Activated CD8-positive, alpha-beta memory T cell treated with anti-CD3 and anti-CD28 coated beads for 36 hours (primary cell): ENCODE results near the gene CDK14. TPM values are rescaled to one million over a fixed set of nuclear protein-coding genes. Genes with fewer than 3 reads are reported as not detected.

Experiments used
- CTCF ChIA-PET: fragments of 350-600 bp; sonication (Branson Sonifier 250); formaldehyde crosslinking; loops from one replicate; lab custom pipeline; 2021; ENCODE audit warnings: antibody characterized with exemption; lab: Charles Lee
- POLR2A ChIA-PET: fragments of 350-600 bp; sonication (Branson Sonifier 250); formaldehyde crosslinking; loops from one replicate; lab custom pipeline; 2021; ENCODE audit warnings: antibody characterized with exemption; lab: Charles Lee
- total RNA-seq, 2 experiments: library from RNA; stranded (reverse); gene quantifications; one replicate each; pipeline ENCODE4 v1.2.3, GENCODE V29; 2021

CDK14 gene
- total RNA-seq, 2 experiments from 2014 or later, result 0.31 to 0.40 TPM

GRCh38 chr7:90999989-91000979 is 404.2 kb downstream of the CDK14 start:
- POLR2A ChIA-PET, result no interaction called here
- CTCF ChIA-PET, result no interaction called here

GRCh38 chr7:91005024-91005423 is 408.9 kb downstream of the CDK14 start:
- POLR2A ChIA-PET, result no interaction called here
- CTCF ChIA-PET, result no interaction called here

GRCh38 chr7:91005841-91006240 is 409.7 kb downstream of the CDK14 start:
- ChIA-PET CTCF (no interaction called here), POLR2A (no interaction called here)

- CTCF ChIA-PET, result no interaction called here
- POLR2A ChIA-PET, result no interaction called here
Observed at GRCh38 chr7:91007371-91007770, 411.2 kb downstream of the CDK14 start.

- CTCF ChIA-PET, result no interaction called here
Observed at GRCh38 chr7:91013078-91013477, 417.0 kb downstream of the CDK14 start.

GRCh38 chr7:91019686-91020385 is 423.7 kb downstream of the CDK14 start:
- ChIA-PET CTCF (no interaction called here), POLR2A (no interaction called here)

More at GRCh38 chr7:91013078-91013477, 417.0 kb downstream of the CDK14 start:
- POLR2A ChIA-PET, result no interaction called here

- POLR2A ChIA-PET, result no interaction called here
- CTCF ChIA-PET, result no interaction called here
Observed at GRCh38 chr7:91020636-91021385, 424.7 kb downstream of the CDK14 start.

GRCh38 chr7:91021956-91022355 is 425.8 kb downstream of the CDK14 start:
- ChIA-PET CTCF (no interaction called here), POLR2A (no interaction called here)

GRCh38 chr7:91025906-91026390 is 429.8 kb downstream of the CDK14 start:
- CTCF ChIA-PET, result no interaction called here
- POLR2A ChIA-PET, result no interaction called here

- ChIA-PET POLR2A (no interaction called here), CTCF (no interaction called here)
Observed at GRCh38 chr7:91029688-91030087, 433.6 kb downstream of the CDK14 start.

GRCh38 chr7:91030680-91031380 is 434.7 kb downstream of the CDK14 start:
- CTCF ChIA-PET, result no interaction called here
- POLR2A ChIA-PET, result no interaction called here

GRCh38 chr7:91031757-91032156 is 435.6 kb downstream of the CDK14 start:
- POLR2A ChIA-PET, result no interaction called here
- CTCF ChIA-PET, result no interaction called here

- ChIA-PET CTCF (no interaction called here), POLR2A (no interaction called here)
Observed at GRCh38 chr7:91033574-91033973, 437.5 kb downstream of the CDK14 start.

GRCh38 chr7:91034459-91035368 is 438.6 kb downstream of the CDK14 start:
- CTCF ChIA-PET, result no interaction called here

GRCh38 chr7:91039033-91039432 is 442.9 kb downstream of the CDK14 start:
- POLR2A ChIA-PET, result no interaction called here
- CTCF ChIA-PET, result no interaction called here

More at GRCh38 chr7:91034459-91035368, 438.6 kb downstream of the CDK14 start:
- POLR2A ChIA-PET, result no interaction called here

GRCh38 chr7:91041141-91041540 is 445.0 kb downstream of the CDK14 start:
- CTCF ChIA-PET, result interaction anchor here (0.6 kb wide), 1 partner anchor 743 kb away, joined by 3 read pairs; no protein-coding TSS in a partner anchor
- POLR2A ChIA-PET, result no interaction called here

- ChIA-PET CTCF (no interaction called here), POLR2A (no interaction called here)
Observed at GRCh38 chr7:91041901-91042484, 445.9 kb downstream of the CDK14 start.

- ChIA-PET CTCF (no interaction called here), POLR2A (no interaction called here)
Observed at GRCh38 chr7:91043186-91043585, 447.1 kb downstream of the CDK14 start.
